PC-3 (cell line): ENCODE data around the gene RNH1. TPM values are rescaled to one million over a fixed set of nuclear protein-coding genes. Genes with fewer than 3 reads are reported as not detected.
A peak's percentile ranks its signal among the peaks of the same experiment; 100 is the strongest.

Experiments used
- ATAC-seq: fragments of 200-7000 bp; cut with Tn5 transposase; 2 replicates; pipeline ENCODE4 v1.9.1; 2020; ENCODE audit warnings: mild to moderate bottlenecking, moderate library complexity
- BruUV-seq: library from RNA; stranded (reverse); fragments of 400-500 nt; replicated peaks from 2 replicates; lab custom pipeline; 2021; lab: Mats Ljungman, UMichigan
- CTCF ChIA-PET: fragments of 300-600 bp; sonication (Branson Sonifier 250); formaldehyde crosslinking; loops from one replicate; lab custom pipeline; 2022; ENCODE audit warnings: antibody characterized with exemption; lab: Charles Lee
- POLR2A ChIA-PET: fragments of 300-600 bp; sonication (Branson Sonifier 250); formaldehyde crosslinking; loops from one replicate; lab custom pipeline; 2022; ENCODE audit warnings: antibody characterized with exemption; ENCODE audit not compliant: unreplicated experiment; lab: Charles Lee
- DNase-seq: peaks from one replicate; pipeline ENCODE4 v3.0.0-alpha.2; 2015
- H2AFZ ChIP-seq: fragments of 300-600 bp; sonication (generic); 2 replicates; pipeline ENCODE4 v1.6.0; 2016; ENCODE audit warnings: antibody characterized with exemption, low read length
- H3F3A ChIP-seq: fragments of 300-600 bp; sonication (generic); one replicate; pipeline ENCODE4 v1.6.0; 2017; ENCODE audit warnings: antibody characterized with exemption, low read length, control low read depth, mild to moderate bottlenecking; ENCODE audit not compliant: unreplicated experiment
- H3K27ac ChIP-seq: fragments of 300-600 bp; sonication (generic); 2 replicates; pipeline ENCODE4 v1.5.1; 2016; ENCODE audit warnings: mild to moderate bottlenecking, low read length
- H3K27me3 ChIP-seq: fragments of 300-600 bp; sonication (generic); 2 replicates; pipeline ENCODE4 v1.6.1; 2016; ENCODE audit warnings: low read length, mixed read lengths
- H3K36me3 ChIP-seq: fragments of 300-600 bp; sonication (generic); 2 replicates; pipeline ENCODE4 v1.6.1; 2016; ENCODE audit warnings: low read depth, mixed run types, low read length, mixed read lengths
- H3K4me1 ChIP-seq: fragments of 300-600 bp; sonication (generic); 2 replicates; pipeline ENCODE4 v1.5.1; 2016; ENCODE audit warnings: low read length; ENCODE audit not compliant: insufficient read depth
- H3K4me2 ChIP-seq: fragments of 300-600 bp; sonication (generic); 2 replicates; pipeline ENCODE4 v1.6.0; 2016; ENCODE audit warnings: low read length
- H3K4me3 ChIP-seq: fragments of 300-600 bp; sonication (generic); 2 replicates; pipeline ENCODE4 v1.5.1; 2016; ENCODE audit warnings: mild to moderate bottlenecking, low read length, mixed read lengths
- H3K79me2 ChIP-seq: fragments of 300-600 bp; sonication (generic); 2 replicates; pipeline ENCODE4 v1.6.1; 2017; ENCODE audit warnings: low read length, mixed read lengths
- H3K9ac ChIP-seq: fragments of 300-600 bp; sonication (generic); 2 replicates; pipeline ENCODE4 v1.6.0; 2016; ENCODE audit warnings: mild to moderate bottlenecking, low read length
- H3K9me2 ChIP-seq: fragments of 300-600 bp; sonication (generic); replicated peaks from 2 replicates; pipeline ENCODE4 v1.6.1; 2016; ENCODE audit warnings: mixed run types, low read length, mixed read lengths
- H3K9me3 ChIP-seq: fragments of 300-600 bp; sonication (generic); 2 replicates; pipeline ENCODE4 v1.6.1; 2016; ENCODE audit warnings: low read length, mixed read lengths
- H4K20me1 ChIP-seq: fragments of 300-600 bp; sonication (generic); 2 replicates; pipeline ENCODE4 v1.6.1; 2016; ENCODE audit warnings: low read length, mixed read lengths
- CTCF ChIP-seq: fragments of 300-600 bp; sonication (generic); conservative IDR thresholded peaks from 2 replicates; pipeline ENCODE4 v1.5.1; 2017; ENCODE audit warnings: antibody characterized with exemption, low read depth, mild to moderate bottlenecking, low read length
- EZH2 ChIP-seq: fragments of 300-600 bp; sonication (generic); IDR thresholded peaks from one replicate; pipeline ENCODE4 v1.6.1; 2017; ENCODE audit warnings: antibody characterized with exemption, mild to moderate bottlenecking, low read length; ENCODE audit not compliant: unreplicated experiment
- EZH2phosphoT487 ChIP-seq: fragments of 300-600 bp; sonication (generic); IDR thresholded peaks from 2 replicates; pipeline ENCODE4 v1.6.1; 2018; ENCODE audit warnings: mild to moderate bottlenecking, antibody characterized with exemption, low read length, borderline replicate concordance
- intact Hi-C: fragments of 100-400 bp; cut with micrococcal nuclease; formaldehyde crosslinking; loops from 2 replicates; pipeline ENCODE4 v1.9.0; 2023
- total RNA-seq: library from RNA; depleted of rRNA; stranded (reverse); fragments of >200 nt; gene quantifications from 2 replicates; pipeline ENCODE4 v1.2.3, GENCODE V29; 2014

Gene RNH1
- total RNA-seq, 1 experiment from 2014 or later, result 258 TPM

DNA sequence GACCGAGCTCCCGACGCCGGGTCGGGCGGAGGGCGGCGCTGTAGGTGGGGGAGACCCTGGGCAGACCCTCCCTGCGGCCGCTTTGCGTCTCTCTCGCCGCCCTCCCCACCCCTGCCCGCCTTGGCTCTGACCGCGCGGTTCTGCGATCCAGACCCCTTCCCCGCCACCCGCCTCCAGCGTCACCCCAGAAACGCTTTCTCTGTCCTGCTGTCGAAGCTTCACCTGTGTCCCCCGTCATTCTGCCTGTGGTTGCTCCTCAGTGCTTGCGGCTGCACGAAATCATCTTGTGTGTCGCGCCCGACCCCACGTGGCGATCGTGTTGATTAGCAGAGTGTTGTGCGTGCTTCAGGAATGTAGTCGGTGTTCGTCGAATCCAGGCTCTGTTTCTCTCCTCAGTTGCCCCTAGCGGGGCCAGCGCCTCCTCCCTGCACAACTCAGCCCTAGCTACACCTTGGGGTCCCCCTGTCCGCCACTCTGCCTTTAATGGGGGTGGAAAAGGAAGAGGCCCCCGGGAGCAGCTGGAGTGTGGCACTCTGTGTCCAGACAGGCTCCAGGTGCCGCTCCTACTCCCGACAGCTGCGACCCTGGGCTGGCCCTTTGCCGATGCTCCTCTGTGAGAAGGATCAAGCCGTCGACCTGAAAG, 56.1 kb downstream of the RNH1 start:
- ATAC-seq (peak; percentile 39), DNase-seq (peak; percentile 55)
- H3K27me3 ChIP-seq, result no peaks in the 10 kb centered on the region
- no peaks in the 10 kb centered on the region for H3K9me2 ChIP-seq
- H3K9ac ChIP-seq, result peak overlapping the region; percentile 83
- H3K27ac ChIP-seq, result no peak overlapping the region
- peaks cover 62% of the 10 kb centered on the region for H3K79me2 ChIP-seq
- BruUV-seq, result TSS peak; percentile 31
- no peaks in the 10 kb centered on the region for H3K9me3 ChIP-seq
- ChIA-PET POLR2A (no interaction called here), CTCF (interaction anchor here (0.6 to 1.7 kb wide), 2 partner anchors 44 to 419 kb away, joined by 3 to 5 read pairs; no protein-coding TSS in a partner anchor)
- TF ChIP-seq EZH2, result no peak
- no peak for TF ChIP-seq EZH2phosphoT487
- TF ChIP-seq CTCF, result peak; percentile 55
- peaks cover 4% of the 10 kb centered on the region; the same call in 1 of the 2 replicates for H4K20me1 ChIP-seq
- intact Hi-C loops, result loop anchor here (2.0 kb wide), 1 partner anchor 56 kb away; the partner anchor contains the start of gene RNH1
- H3K36me3 ChIP-seq, result 0 out of 2 replicates have a peak, but pooled peaks cover 2% of the 10 kb centered on the region
- H3K4me3 ChIP-seq, result peak overlapping the region; percentile 79
- H3K4me2 ChIP-seq, result peak overlapping the region; percentile 98
- H2AFZ ChIP-seq, result peak overlapping the region; percentile 83
- no peaks in the 10 kb centered on the region for H3F3A ChIP-seq
- H3K4me1 ChIP-seq, result peaks cover 20% of the 10 kb centered on the region

- Histone ChIP-seq H3K79me2 (peaks cover 54% of the 10 kb centered on the region), H3K27me3 (no peaks in the 10 kb centered on the region), H4K20me1 (peaks cover 4% of the 10 kb centered on the region; the same call in 1 of the 2 replicates), H3K9me3 (no peaks in the 10 kb centered on the region), H2AFZ (peak within 1 kb of the TSS; percentile 83), H3K27ac (no peak within 1 kb of the TSS), H3K9ac (peak within 1 kb of the TSS; percentile 83), H3K4me1 (peaks cover 20% of the 10 kb centered on the region), H3F3A (no peaks in the 10 kb centered on the region), H3K36me3 (0 out of 2 replicates have a peak, but pooled peaks cover 2% of the 10 kb centered on the region), H3K9me2 (no peaks in the 10 kb centered on the region), H3K4me3 (peak within 1 kb of the TSS; percentile 79), H3K4me2 (peak within 1 kb of the TSS; percentile 98)
- ATAC-seq (peak; percentile 84), DNase-seq (peak; percentile 91)
- TF ChIP-seq EZH2 (no peak), CTCF (no peak), EZH2phosphoT487 (no peak)
- ChIA-PET POLR2A (no interaction called here), CTCF (interaction anchor here (0.5 to 1.7 kb wide), 5 partner anchors 43 to 419 kb away, joined by 3 to 5 read pairs (median 4); no protein-coding TSS in a partner anchor)
- BruUV-seq, result no TSS peak
- intact Hi-C loops, result loop anchor here (2.0 to 10.0 kb wide), 4 partner anchors 35 to 145 kb away; partner anchors contain the start of genes IFITM2, PKP3, RNH1 and SIGIRR
These were observed 56.9 kb downstream of the RNH1 start, which contains the start of gene PTDSS2 for GRCh38 chr11:449889-450808. PTDSS2 (plus strand) TSS chr11:450279; CDS start chr11:450456, 177 bp downstream.
